ENCODE measurements around the gene COQ10B. TPM values are rescaled to one million over a fixed set of nuclear protein-coding genes. Genes with fewer than 3 reads are reported as not detected.
A peak's percentile ranks its signal among the peaks of the same experiment; 100 is the strongest.
"Not testable (repeated sequence)": the region's sequence is repeated elsewhere in the genome, so short reads cannot be mapped to it uniquely, and the experiment has no call there.

Gene COQ10B
- total RNA-seq, 1 experiment from 2014 or later, result 28.5 TPM

GRCh38 chr2:197437380-197437779, 16.0 kb upstream of the COQ10B start:
- peaks cover 2% of the 10 kb centered on the region; the same call in 1 of the 2 replicates for H3K36me3 ChIP-seq
- H3K27me3 ChIP-seq, result no peaks in the 10 kb centered on the region
- no peaks in the 10 kb centered on the region for H3K9me3 ChIP-seq
- no peak overlapping the region for H3K4me3 ChIP-seq
- DNase-seq, result no peak

- Histone ChIP-seq H3K9me3 (no peaks in the 10 kb centered on the region), H3K36me3 (no peaks in the 10 kb centered on the region), H3K4me3 (no peak overlapping the region), H3K27me3 (no peaks in the 10 kb centered on the region)
- no peak for DNase-seq
Measured at GRCh38 chr2:197442857-197443256, 10.5 kb upstream of the COQ10B start.

- DNase-seq, result no peak
- Histone ChIP-seq H3K27me3 (no peaks in the 10 kb centered on the region), H3K36me3 (no peaks in the 10 kb centered on the region), H3K9me3 (no peaks in the 10 kb centered on the region), H3K4me3 (no peak overlapping the region)
Measured at GRCh38 chr2:197445746-197446145, 7.6 kb upstream of the COQ10B start.

- no peak for DNase-seq
Measured at GRCh38 chr2:197446844-197447243, 6.5 kb upstream of the COQ10B start.

GRCh38 chr2:197450465-197450864, 2.9 kb upstream of the COQ10B start:
- H3K4me3 ChIP-seq, result no peak overlapping the region
- DNase-seq, result no peak
- no peaks in the 10 kb centered on the region for H3K36me3 ChIP-seq
- H3K27me3 ChIP-seq, result no peaks in the 10 kb centered on the region
- 0 out of 2 replicates have a peak, but pooled peaks cover 3% of the 10 kb centered on the region for H3K9me3 ChIP-seq

More at GRCh38 chr2:197446844-197447243, 6.5 kb upstream of the COQ10B start:
- no peak overlapping the region for H3K4me3 ChIP-seq
- no peaks in the 10 kb centered on the region for H3K27me3 ChIP-seq
- H3K36me3 ChIP-seq, result no peaks in the 10 kb centered on the region
- 0 out of 2 replicates have a peak, but pooled peaks cover 3% of the 10 kb centered on the region for H3K9me3 ChIP-seq

GRCh38 chr2:197450935-197451358, 2.4 kb upstream of the COQ10B start:
- not testable (repeated sequence) for H3K4me3 ChIP-seq, H3K9me3 ChIP-seq, DNase-seq, H3K36me3 ChIP-seq, H3K27me3 ChIP-seq

- no peaks in the 10 kb centered on the region for H3K36me3 ChIP-seq
- DNase-seq, result no peak
- no peaks in the 10 kb centered on the region for H3K27me3 ChIP-seq
- peak overlapping the region; percentile 89 for H3K4me3 ChIP-seq
- H3K9me3 ChIP-seq, result 0 out of 2 replicates have a peak, but pooled peaks cover 3% of the 10 kb centered on the region
Measured at GRCh38 chr2:197452754-197453122, 614 bp upstream of the COQ10B start.

GRCh38 chr2:197453914-197454398, 604 bp downstream of the COQ10B start:
- Histone ChIP-seq H3K36me3 (peaks cover 2% of the 10 kb centered on the region; the same call in 1 of the 2 replicates), H3K4me3 (peak overlapping the region; percentile 89), H3K9me3 (0 out of 2 replicates have a peak, but pooled peaks cover 3% of the 10 kb centered on the region), H3K27me3 (no peaks in the 10 kb centered on the region)
- no peak for DNase-seq

GRCh38 chr2:197454923-197455322, 1.6 kb downstream of the COQ10B start:
- Histone ChIP-seq H3K27me3 (no peaks in the 10 kb centered on the region), H3K4me3 (peak overlapping the region; percentile 89), H3K36me3 (peaks cover 9% of the 10 kb centered on the region), H3K9me3 (0 out of 2 replicates have a peak, but pooled peaks cover 3% of the 10 kb centered on the region)
- no peak for DNase-seq

GRCh38 chr2:197455428-197455827, 2.1 kb downstream of the COQ10B start:
- Histone ChIP-seq H3K36me3 (peaks cover 14% of the 10 kb centered on the region), H3K4me3 (no peak overlapping the region), H3K27me3 (no peaks in the 10 kb centered on the region), H3K9me3 (0 out of 2 replicates have a peak, but pooled peaks cover 3% of the 10 kb centered on the region)
- DNase-seq, result no peak

- no peak for DNase-seq
- Histone ChIP-seq H3K4me3 (no peak overlapping the region), H3K9me3 (no peaks in the 10 kb centered on the region), H3K36me3 (peaks cover 46% of the 10 kb centered on the region), H3K27me3 (no peaks in the 10 kb centered on the region)
Measured at GRCh38 chr2:197460649-197461048, 7.3 kb downstream of the COQ10B start.

GRCh38 chr2:197461057-197461456, 7.7 kb downstream of the COQ10B start:
- Histone ChIP-seq H3K36me3 (peaks cover 50% of the 10 kb centered on the region), H3K27me3 (no peaks in the 10 kb centered on the region), H3K4me3 (no peak overlapping the region), H3K9me3 (no peaks in the 10 kb centered on the region)
- DNase-seq, result peak; percentile 16

GRCh38 chr2:197464175-197464574, 10.8 kb downstream of the COQ10B start:
- H3K27me3 ChIP-seq, result no peaks in the 10 kb centered on the region
- H3K4me3 ChIP-seq, result no peak overlapping the region
- no peak for DNase-seq
- no peaks in the 10 kb centered on the region for H3K9me3 ChIP-seq
- H3K36me3 ChIP-seq, result peaks cover 68% of the 10 kb centered on the region

- no peaks in the 10 kb centered on the region for H3K27me3 ChIP-seq
- no peak overlapping the region for H3K4me3 ChIP-seq
- no peak for DNase-seq
- H3K9me3 ChIP-seq, result no peaks in the 10 kb centered on the region
- H3K36me3 ChIP-seq, result peaks cover 65% of the 10 kb centered on the region
Measured at GRCh38 chr2:197472166-197472565, 18.8 kb downstream of the COQ10B start.

- Histone ChIP-seq H3K36me3 (peaks cover 30% of the 10 kb centered on the region), H3K9me3 (no peaks in the 10 kb centered on the region), H3K4me3 (no peak overlapping the region), H3K27me3 (no peaks in the 10 kb centered on the region)
- no peak for DNase-seq
Measured at GRCh38 chr2:197477797-197478196, 24.4 kb downstream of the COQ10B start.

GRCh38 chr2:197480165-197481036, 27.0 kb downstream of the COQ10B start:
- H3K27me3 ChIP-seq, result no peaks in the 10 kb centered on the region
- no peak overlapping the region for H3K4me3 ChIP-seq
- peaks cover 20% of the 10 kb centered on the region for H3K36me3 ChIP-seq
- peaks cover 5% of the 10 kb centered on the region for H3K9me3 ChIP-seq
- no peak for DNase-seq

GRCh38 chr2:197484248-197484647, 30.9 kb downstream of the COQ10B start:
- H3K27me3 ChIP-seq, H3K9me3 ChIP-seq, DNase-seq, H3K4me3 ChIP-seq: not testable (repeated sequence)
- H3K36me3 ChIP-seq, result peaks cover 45% of the 10 kb centered on the region

- peaks cover 7% of the 10 kb centered on the region for H3K9me3 ChIP-seq
- H3K4me3 ChIP-seq, result no peak overlapping the region
- no peaks in the 10 kb centered on the region for H3K27me3 ChIP-seq
- peaks cover 64% of the 10 kb centered on the region for H3K36me3 ChIP-seq
- DNase-seq, result no peak
Measured at GRCh38 chr2:197486175-197486574, 32.8 kb downstream of the COQ10B start.

All from MG63 (cell line).